Measurements from ENCODE around the gene CRYGD. TPM values are rescaled to one million over a fixed set of nuclear protein-coding genes. Genes with fewer than 3 reads are reported as not detected.

Gene CRYGD
- total and polyA plus RNA-seq, 3 donors from 2014 or later = 2.5 TPM; not detected in 2

- H3K9me3 ChIP-seq = no peaks in the 10 kb centered on the region
- TF ChIP-seq CTCF (IDR thresholded peaks at IDR 0.05) = no peak
- no peak for TF ChIP-seq POLR2A (IDR thresholded peaks at IDR 0.05)
- H3K27me3 ChIP-seq = no peaks in the 10 kb centered on the region
- no peak for DNase-seq
- no peaks in the 10 kb centered on the region for H3K36me3 ChIP-seq (ENCODE audit: low read depth, missing control alignments)
- no peak overlapping the region for H3K27ac ChIP-seq
- intact Hi-C loops (cut with DNase I; ENCODE audit: low total_unique reads) = no loop called here
- H3K4me1 ChIP-seq = no peaks in the 10 kb centered on the region
- H3K4me3 ChIP-seq = no peak overlapping the region
Measured at GRCh38 chr2:208147008-208147407, 22.7 kb upstream of the CRYGD start.

- intact Hi-C loops (cut with DNase I; ENCODE audit: low total_unique reads) = no loop called here
- Histone ChIP-seq H3K27ac (no peak within 1 kb of the TSS), H3K36me3 (ENCODE audit: low read depth, missing control alignments) (no peaks in the 10 kb centered on the region), H3K27me3 (no peaks in the 10 kb centered on the region), H3K9me3 (no peaks in the 10 kb centered on the region), H3K4me3 (no peak within 1 kb of the TSS), H3K4me1 (no peaks in the 10 kb centered on the region)
- DNase-seq = no peak
- TF ChIP-seq POLR2A (IDR thresholded peaks at IDR 0.05) = no peak
- no peak for TF ChIP-seq CTCF (IDR thresholded peaks at IDR 0.05)
- 73 to 76% methylated on average over 6 of the region's 6 CpGs for WGBS, 2 donors
Measured at GRCh38 chr2:208146006-208146405, 21.7 kb upstream of the CRYGD start, which contains the start of gene CRYGB. Gene CRYGB (minus strand): TSS chr2:208146158. CDS start chr2:208146120, 38 bp downstream.

GRCh38 chr2:208142925-208143799, 18.8 kb upstream of the CRYGD start:
- WGBS, 2 donors = 50 to 72% methylated on average over 9 to 14 of the region's 14 CpGs
- no peaks in the 10 kb centered on the region for H3K4me1 ChIP-seq
- H3K4me3 ChIP-seq = no peak overlapping the region
- intact Hi-C loops (cut with DNase I; ENCODE audit: low total_unique reads) = no loop called here
- no peaks in the 10 kb centered on the region for H3K9me3 ChIP-seq
- TF ChIP-seq POLR2A (IDR thresholded peaks at IDR 0.05) (no peak), CTCF (IDR thresholded peaks at IDR 0.05) (no peak)
- no peak overlapping the region for H3K27ac ChIP-seq
- DNase-seq = no peak
- H3K27me3 ChIP-seq = no peaks in the 10 kb centered on the region
- H3K36me3 ChIP-seq (ENCODE audit: low read depth, missing control alignments) = no peaks in the 10 kb centered on the region

GRCh38 chr2:208142240-208142924, 18.1 kb upstream of the CRYGD start:
- no peak overlapping the region for H3K4me3 ChIP-seq
- no peaks in the 10 kb centered on the region for H3K9me3 ChIP-seq
- no peaks in the 10 kb centered on the region for H3K4me1 ChIP-seq
- TF ChIP-seq POLR2A (IDR thresholded peaks at IDR 0.05) (no peak), CTCF (IDR thresholded peaks at IDR 0.05) (no peak)
- DNase-seq = no peak
- H3K27ac ChIP-seq = no peak overlapping the region
- 49 to 51% methylated on average over 8 of the region's 8 CpGs for WGBS, 2 donors
- H3K27me3 ChIP-seq = no peaks in the 10 kb centered on the region
- intact Hi-C loops (cut with DNase I; ENCODE audit: low total_unique reads) = no loop called here
- no peaks in the 10 kb centered on the region for H3K36me3 ChIP-seq (ENCODE audit: low read depth, missing control alignments)

Measured in testis (tissue), 3 donors.